IPS-NIHi7 (cell line): ENCODE data around the gene RPS8.
"Not testable (repeated sequence)": the region's sequence is repeated elsewhere in the genome, so short reads cannot be mapped to it uniquely, and the experiment has no call there.

Experiments
- DNase-seq: peaks from one replicate; pipeline ENCODE4 v3.0.0; 2012; ENCODE audit warnings: mixed read lengths; ENCODE audit errors: extremely low spot score

The RPS8 gene

DNA sequence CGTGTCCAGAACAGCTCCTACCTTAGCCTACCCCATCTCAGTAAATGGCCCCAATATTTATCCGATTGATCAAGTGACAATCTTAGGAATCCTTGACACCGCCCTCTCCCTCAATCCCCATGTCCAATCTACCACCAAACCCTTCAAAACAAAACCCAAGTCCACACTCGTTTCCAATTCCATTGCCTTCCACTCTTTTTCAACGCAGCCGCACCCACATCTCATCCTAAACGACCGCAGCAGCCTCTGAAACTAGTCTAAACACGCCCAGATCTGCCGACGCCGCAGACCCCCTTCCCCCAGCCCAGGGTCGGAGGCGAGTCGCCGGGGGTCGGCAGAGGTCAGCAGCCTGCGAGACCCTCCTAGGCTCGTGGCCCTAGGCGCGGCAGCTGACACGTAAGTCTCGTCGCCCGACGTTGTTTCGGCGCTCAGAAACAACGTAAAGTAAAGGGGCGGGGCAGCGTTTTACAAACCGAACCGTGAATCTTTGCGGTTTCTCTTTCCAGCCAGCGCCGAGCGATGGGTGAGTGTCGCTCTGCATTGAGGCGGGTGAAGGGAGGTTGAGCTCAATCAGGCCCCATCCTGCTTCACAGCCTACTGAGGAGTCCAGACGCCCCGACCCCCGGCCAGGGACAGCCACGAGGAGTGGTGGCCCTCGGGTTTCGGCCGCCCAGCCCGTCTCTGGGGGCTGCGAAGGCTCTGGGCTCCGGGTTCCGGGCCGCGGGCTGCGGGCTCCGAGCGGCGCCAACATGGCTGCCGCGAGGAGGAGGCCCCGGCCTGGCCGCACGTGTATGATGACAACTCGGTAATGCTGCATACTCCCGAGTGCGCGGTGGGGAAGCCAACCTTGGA, at the start of gene RPS8:
RPS8 (plus strand) TSS at position 463 of the 852 bp plus-strand sequence; CDS start at position 520, 57 bp downstream.
- peak; percentile 93 for DNase-seq

GRCh38 chr1:44730741-44731512, 44.4 kb upstream of the RPS8 start, which contains the start of gene RNU5D-1:
Gene RNU5D-1, minus strand, starts transcription at chr1:44731170.
- peak; percentile 84 for DNase-seq

- DNase-seq: no peak
Observed at GRCh38 chr1:44733365-44733764, 42.0 kb upstream of the RPS8 start.

DNA sequence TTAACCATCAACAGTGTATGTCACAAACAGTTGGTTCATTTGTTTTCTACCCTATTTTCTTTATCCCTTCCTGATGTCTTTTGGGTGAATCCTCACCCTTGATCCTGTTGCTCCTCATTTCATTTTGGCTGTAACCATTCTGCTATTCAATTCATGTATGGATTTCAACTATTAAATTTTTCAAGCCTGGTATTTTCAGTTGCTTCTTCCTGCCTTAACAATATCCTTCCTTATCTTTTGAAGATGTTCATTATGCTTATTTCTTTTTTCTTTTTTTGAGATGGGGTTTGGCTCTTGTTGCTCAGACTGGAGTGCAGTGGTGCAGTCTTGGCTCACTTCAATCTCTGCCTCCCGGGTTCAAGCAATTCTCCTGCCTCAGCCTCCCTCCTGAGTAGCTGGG, 41.6 kb upstream of the RPS8 start:
- DNase-seq: no peak

DNA sequence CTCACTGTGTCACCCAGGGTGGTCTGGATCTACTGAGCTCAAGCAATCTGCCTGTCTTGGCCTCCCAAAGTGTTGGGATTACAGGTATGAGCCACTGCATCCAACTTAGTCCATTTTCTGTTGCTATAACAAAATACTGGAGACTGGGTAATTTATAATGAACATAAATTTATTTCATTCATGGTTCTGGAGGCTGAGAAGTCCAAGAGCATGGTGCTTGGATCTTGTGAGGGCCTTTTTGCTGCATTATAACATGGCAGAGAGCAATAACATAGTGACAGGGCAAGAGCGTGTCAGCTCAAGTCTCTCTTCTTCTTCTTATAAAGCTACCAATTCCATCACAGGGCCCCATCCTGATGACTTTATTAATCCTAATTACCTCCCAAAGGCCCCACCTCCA, 39.3 kb upstream of the RPS8 start:
- DNase-seq: no peak

- DNase-seq: not testable (repeated sequence)
Observed at GRCh38 chr1:44738953-44739306, 36.4 kb upstream of the RPS8 start.

GRCh38 chr1:44739307-44740178, 35.8 kb upstream of the RPS8 start, which contains the start of gene KIF2C:
Gene KIF2C, plus strand, starts transcription at chr1:44739837. Its CDS starts 96 bp downstream, at chr1:44739933.
- DNase-seq: peak; percentile 99

DNA sequence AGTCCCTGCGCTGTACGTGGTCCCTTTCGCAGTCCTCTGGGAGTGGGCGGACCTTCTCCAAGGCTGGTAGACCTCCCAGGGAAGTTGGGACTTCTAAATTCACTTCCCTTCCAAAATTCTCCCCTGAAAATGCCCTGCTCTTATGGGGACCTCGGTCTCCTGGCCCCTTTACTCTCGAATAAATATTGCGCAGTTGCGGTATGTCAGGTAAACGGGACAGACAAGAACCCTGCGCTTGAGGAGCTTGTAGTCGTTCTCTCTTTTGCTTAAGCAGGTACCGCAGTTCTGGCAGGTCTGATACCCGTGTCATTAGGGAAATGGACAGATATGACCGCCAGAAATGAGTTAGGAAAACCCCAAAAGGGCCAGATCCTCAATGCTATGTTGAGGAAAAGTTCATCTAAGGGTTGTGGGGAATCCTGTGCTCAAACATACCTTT, 35.1 kb upstream of the RPS8 start:
- DNase-seq: peak; percentile 32

- DNase-seq: no peak
Observed at GRCh38 chr1:44743211-44743610, 32.1 kb upstream of the RPS8 start.

- DNase-seq: no peak
Observed at GRCh38 chr1:44747878-44748277, 27.5 kb upstream of the RPS8 start.

- no peak for DNase-seq
Observed at GRCh38 chr1:44757420-44757819, 17.9 kb upstream of the RPS8 start.

GRCh38 chr1:44759077-44759476, 16.3 kb upstream of the RPS8 start:
- DNase-seq: no peak

- no peak for DNase-seq
Observed at GRCh38 chr1:44760876-44761275, 14.5 kb upstream of the RPS8 start.

DNA sequence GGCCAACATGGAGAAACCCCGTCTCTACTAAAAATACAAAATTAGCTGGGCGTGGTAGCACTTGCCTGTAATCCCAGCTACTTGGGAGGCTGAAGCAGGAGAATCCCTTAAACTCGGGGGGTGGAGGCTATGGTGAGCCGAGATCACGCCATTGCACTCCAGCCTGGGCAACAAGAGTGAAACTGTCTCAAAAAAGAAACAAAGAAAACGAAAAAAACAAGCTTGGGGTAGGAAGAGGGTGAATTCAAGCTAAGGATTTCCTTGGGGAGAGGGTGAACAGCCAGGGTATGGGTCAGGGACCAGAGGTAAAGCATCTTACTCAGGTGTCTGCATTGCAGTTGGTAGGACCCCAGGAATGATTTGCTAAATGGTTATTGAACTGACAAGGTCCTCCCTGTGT, 8.9 kb upstream of the RPS8 start:
- not testable (repeated sequence) for DNase-seq

DNA sequence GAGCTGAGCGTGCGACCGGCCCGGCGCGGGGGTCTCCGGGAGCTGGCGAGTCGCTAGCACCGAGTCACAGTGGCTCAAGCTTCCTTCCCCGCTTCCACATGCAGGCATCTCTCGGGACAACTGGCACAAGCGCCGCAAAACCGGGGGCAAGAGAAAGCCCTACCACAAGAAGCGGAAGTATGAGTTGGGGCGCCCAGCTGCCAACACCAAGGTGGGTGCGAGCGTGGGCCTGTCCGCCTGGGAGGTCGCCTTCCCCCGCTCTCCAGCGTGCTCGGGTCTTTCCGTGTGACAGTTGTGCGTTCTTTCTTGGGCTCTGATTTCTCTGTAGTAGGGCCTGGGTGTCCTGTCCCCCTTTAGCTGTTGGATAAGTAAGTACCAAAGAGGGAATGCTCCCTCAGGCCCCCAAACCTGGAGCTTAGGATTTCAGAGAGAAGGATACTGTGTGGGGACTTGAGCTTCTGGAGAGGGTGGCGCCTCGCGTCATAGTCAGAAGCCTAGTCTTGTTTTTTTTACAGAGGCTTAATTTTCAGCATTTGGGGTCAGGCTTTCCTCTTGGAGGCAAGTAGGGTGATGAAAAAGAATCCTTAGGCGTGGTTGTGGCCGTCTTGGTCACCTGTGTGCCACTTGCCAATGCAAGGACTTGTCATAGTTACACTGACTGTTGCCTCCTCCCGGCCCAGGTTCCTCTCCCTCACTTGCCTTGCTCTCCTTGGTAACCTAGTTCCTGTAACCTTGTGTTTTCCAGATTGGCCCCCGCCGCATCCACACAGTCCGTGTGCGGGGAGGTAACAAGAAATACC, 790 bp downstream of the RPS8 start:
- DNase-seq: no peak

GRCh38 chr1:44776730-44777068, 1.4 kb downstream of the RPS8 start:
- no peak for DNase-seq

GRCh38 chr1:44777547-44777946, 2.2 kb downstream of the RPS8 start:
- DNase-seq: no peak

DNA sequence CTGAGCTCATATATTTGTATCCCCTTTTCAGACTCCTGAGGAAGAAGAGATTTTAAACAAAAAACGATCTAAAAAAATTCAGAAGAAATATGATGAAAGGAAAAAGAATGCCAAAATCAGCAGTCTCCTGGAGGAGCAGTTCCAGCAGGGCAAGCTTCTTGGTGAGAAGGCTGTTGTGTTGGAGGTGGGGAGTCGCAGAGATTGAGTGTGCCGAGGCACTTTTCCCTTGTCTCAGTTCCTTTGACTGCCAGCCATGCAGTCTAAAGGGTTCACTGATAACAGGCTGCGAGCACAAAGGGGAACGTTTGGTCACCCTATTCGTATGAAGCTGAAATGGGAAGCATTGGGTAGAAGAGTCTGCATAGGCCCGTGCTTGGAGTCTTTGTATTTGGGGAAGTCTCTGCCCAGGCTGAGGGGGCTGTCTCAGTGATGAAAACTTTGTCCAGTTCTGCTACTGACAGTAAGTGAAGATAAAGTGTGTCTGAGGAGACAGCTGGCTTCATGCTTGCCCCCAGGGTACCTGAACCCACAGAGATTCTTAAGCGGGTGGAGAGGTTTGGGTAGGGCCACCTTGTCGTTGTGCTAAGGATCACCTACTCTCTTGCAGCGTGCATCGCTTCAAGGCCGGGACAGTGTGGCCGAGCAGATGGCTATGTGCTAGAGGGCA, 2.8 kb downstream of the RPS8 start:
- DNase-seq: no peak

- no peak for DNase-seq
Observed at GRCh38 chr1:44778705-44779576, 3.6 kb downstream of the RPS8 start.
